ENCODE measurements around the gene ANKRD33.

ANKRD33 gene

DNA sequence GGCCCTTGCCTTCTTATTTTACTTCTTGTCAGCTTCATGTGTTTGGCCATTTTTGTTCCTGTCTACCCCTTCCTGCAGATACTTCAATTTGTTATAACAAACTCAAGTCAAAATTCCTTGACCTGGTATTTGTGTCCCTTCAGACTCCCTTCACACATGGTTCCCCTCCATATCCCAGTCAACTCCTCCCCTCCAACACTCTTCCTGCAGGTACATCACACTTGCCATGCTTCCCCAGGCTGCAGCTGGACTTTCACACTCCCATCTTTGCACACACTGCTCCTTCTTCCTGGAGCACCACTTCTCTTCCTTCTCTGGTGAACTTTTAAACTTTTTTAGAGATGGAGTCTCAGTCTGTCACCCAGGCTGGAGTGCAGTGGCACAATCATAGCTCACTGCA is 20.5 kb upstream of the ANKRD33 start:
- DNase-seq (ENCODE audit: insufficient read length, low spot score) (no peak), FAIRE-seq (no peak)
- TF ChIP-seq, protein P1, sequence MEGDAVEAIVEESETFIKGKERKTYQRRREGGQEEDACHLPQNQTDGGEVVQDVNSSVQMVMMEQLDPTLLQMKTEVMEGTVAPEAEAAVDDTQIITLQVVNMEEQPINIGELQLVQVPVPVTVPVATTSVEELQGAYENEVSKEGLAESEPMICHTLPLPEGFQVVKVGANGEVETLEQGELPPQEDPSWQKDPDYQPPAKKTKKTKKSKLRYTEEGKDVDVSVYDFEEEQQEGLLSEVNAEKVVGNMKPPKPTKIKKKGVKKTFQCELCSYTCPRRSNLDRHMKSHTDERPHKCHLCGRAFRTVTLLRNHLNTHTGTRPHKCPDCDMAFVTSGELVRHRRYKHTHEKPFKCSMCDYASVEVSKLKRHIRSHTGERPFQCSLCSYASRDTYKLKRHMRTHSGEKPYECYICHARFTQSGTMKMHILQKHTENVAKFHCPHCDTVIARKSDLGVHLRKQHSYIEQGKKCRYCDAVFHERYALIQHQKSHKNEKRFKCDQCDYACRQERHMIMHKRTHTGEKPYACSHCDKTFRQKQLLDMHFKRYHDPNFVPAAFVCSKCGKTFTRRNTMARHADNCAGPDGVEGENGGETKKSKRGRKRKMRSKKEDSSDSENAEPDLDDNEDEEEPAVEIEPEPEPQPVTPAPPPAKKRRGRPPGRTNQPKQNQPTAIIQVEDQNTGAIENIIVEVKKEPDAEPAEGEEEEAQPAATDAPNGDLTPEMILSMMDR (IDR thresholded peaks at IDR 0.05; ENCODE audit: insufficient read depth, missing control alignments) = no peak

DNA sequence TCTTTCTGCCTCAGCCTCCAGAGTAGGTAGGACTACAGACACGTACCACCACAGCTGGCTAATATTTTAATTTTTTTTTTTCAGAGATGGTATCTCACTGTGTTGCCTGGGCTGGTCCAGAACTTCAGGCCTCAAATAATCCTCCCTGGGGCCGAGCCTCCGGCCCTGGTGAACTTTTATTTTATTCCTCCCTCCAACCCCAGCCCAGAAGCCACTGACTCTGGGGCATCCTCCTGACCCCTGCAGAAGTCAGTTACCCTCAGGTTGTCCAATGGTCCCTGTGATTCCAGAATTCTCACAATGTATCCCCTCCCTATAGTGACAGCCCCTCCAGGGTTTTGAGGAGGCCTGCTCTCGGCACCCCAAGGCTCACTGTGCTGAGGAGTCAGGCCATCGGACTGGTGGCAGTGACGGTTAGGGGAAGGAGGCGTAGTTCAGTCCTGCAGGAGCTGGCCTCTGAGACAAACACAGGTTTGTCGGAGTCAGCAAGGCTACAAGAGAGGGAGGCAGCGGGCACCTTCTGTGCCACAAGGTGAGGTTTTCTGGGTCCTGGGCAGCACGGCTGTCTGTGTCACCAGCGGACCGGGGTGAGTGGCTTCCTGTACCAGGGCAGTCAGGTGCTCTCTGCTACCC is 20.0 kb upstream of the ANKRD33 start:
- TF ChIP-seq, protein P1 (IDR thresholded peaks at IDR 0.05; ENCODE audit: insufficient read depth, missing control alignments) = no peak
- DNase-seq (ENCODE audit: insufficient read length, low spot score) (no peak), FAIRE-seq (no peak)

DNA sequence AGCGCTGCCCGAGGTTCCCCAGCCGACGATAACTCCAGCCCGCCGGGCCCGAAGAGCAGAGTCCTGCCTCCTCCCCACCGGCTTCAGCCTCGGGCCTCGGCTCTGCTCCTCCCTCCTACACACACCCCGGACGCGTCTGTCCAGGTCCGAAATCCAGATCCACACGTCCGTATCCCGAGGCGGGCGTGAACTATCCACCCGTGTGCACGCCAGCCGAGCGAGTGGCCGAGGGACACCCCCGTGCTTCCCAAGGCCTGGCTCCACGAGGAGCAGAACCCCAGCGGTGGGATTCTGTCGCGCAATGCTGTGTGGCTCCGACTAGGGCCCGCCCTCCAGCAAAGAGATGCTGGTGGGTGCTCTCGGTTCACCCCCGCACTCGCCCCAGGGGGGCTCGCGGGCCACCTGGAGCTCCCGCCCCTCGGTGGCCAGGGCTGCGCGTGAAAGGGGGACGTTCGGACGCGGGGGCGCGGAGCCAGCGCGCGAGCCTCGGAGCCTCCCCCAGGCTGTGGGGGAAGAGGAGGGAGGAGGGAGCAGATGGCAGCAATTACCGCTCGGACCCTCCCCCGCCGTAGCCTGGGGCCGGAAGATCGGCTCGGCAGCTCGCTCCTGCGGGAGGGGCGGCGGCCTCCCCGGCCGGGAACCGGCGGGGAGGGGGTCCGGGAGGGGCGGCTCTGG is 18.9 kb upstream of the ANKRD33 start:
- no peak for FAIRE-seq
- TF ChIP-seq, protein P1 (IDR thresholded peaks at IDR 0.05; ENCODE audit: insufficient read depth, missing control alignments) = no peak
- peak; percentile 53 for DNase-seq (ENCODE audit: insufficient read length, low spot score)

DNA sequence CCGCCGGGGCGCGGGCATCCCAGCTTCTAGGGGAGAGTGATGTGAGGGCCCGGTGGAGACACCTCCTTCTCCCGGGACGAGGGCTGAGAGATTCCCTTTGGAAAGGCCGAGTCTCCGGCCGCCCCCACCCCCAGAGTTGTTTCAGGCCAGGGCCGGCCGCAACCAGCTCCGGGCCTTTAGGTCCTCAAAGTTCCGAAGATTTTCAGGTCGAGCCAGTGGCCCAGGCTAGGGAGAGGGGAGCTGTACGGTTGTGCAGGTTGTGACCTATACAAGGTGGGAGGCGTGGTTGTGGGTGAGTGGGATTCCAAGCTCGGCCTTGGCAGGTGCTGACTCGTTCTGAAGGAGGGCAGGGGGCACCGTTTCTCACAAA is 18.4 kb upstream of the ANKRD33 start:
- TF ChIP-seq, protein P1 (IDR thresholded peaks at IDR 0.05; ENCODE audit: insufficient read depth, missing control alignments) = no peak
- no peak for FAIRE-seq
- DNase-seq (ENCODE audit: insufficient read length, low spot score) = no peak

DNA sequence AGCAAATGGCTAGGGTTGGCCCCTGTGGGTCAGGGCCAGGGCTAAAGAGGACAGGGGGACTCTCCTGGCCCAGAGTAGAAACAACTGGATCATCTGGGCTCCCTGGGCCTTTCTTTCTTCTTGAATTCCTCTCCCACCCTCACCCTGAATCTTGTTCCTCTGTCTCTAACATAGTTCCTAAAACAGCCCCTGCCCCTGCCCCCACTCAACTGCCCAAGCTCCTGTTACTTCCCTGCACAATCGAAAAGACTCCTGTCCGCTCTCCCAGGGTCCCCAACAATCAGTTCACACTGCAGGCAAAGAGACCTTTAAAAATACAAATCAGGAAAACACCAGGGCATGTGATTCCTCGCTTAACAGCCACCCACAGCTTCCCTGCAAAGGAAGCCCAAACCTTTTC is 18.0 kb upstream of the ANKRD33 start:
- FAIRE-seq (no peak), DNase-seq (ENCODE audit: insufficient read length, low spot score) (no peak)
- TF ChIP-seq, protein P1 (IDR thresholded peaks at IDR 0.05; ENCODE audit: insufficient read depth, missing control alignments) = no peak

DNA sequence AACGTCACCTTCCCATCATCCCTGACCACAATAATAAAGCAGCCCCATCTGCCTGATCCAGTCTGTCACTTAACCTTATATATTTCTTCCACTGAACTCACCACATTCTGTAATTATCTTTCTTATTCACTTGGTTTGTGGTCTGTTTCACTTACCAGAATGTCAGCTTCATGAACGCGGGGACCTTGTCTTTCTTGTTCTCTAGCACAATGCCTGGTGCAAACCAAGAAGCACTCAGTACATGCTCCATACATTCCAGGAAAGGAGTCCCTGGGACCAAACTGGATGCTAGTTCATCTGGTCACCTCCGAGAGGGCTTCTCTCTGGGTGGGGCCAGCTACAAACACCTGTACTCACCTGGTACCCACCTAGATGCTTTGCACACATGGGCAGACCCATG is 17.4 kb upstream of the ANKRD33 start:
- FAIRE-seq = no peak
- TF ChIP-seq, protein P1 (IDR thresholded peaks at IDR 0.05; ENCODE audit: insufficient read depth, missing control alignments) = no peak
- DNase-seq (ENCODE audit: insufficient read length, low spot score) = no peak

DNA sequence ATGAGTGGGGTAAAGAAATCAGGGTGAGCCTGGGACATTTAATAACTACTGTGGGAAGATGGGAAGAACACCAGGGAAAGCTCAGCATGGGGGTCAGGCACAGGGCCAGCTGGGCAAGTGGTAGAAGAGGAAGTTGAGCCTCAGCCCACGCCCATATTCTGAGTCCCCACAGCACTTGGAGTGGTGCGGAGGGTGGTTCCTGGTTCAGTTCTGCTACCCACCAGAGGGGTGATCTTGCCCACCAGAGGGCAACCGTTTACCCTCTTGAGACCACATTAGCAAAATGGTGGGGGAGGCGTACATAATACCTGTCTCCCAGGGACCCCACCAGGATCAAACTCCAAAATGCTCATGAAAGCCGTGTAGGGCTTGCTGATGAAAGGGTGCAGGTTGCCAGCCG is 16.8 kb upstream of the ANKRD33 start:
- no peak for DNase-seq (ENCODE audit: insufficient read length, low spot score)
- no peak for FAIRE-seq
- TF ChIP-seq, protein P1 (IDR thresholded peaks at IDR 0.05; ENCODE audit: insufficient read depth, missing control alignments) = no peak

Measured in D721Med (cell line).